GM12865 (cell line): Measurements from ENCODE around the gene AGER.
A peak's percentile ranks its signal among the peaks of the same experiment; 100 is the strongest.

Experiments used
- DNase-seq: peaks from one replicate; pipeline ENCODE4 v3.0.0; 2010; ENCODE audit warnings: low read depth
- H3K4me3 ChIP-seq: 2 replicates; pipeline ENCODE4 v1.5.1; 2011; ENCODE audit warnings: mild to moderate bottlenecking, low read depth, low read length, control low read depth
- CTCF ChIP-seq: IDR thresholded peaks from 2 replicates; pipeline ENCODE4 v1.5.1; 2011; ENCODE audit warnings: low read length, control low read depth, low read depth, inconsistent platforms; ENCODE audit not compliant: insufficient read depth; ENCODE audit errors: missing control alignments

The AGER gene

DNA sequence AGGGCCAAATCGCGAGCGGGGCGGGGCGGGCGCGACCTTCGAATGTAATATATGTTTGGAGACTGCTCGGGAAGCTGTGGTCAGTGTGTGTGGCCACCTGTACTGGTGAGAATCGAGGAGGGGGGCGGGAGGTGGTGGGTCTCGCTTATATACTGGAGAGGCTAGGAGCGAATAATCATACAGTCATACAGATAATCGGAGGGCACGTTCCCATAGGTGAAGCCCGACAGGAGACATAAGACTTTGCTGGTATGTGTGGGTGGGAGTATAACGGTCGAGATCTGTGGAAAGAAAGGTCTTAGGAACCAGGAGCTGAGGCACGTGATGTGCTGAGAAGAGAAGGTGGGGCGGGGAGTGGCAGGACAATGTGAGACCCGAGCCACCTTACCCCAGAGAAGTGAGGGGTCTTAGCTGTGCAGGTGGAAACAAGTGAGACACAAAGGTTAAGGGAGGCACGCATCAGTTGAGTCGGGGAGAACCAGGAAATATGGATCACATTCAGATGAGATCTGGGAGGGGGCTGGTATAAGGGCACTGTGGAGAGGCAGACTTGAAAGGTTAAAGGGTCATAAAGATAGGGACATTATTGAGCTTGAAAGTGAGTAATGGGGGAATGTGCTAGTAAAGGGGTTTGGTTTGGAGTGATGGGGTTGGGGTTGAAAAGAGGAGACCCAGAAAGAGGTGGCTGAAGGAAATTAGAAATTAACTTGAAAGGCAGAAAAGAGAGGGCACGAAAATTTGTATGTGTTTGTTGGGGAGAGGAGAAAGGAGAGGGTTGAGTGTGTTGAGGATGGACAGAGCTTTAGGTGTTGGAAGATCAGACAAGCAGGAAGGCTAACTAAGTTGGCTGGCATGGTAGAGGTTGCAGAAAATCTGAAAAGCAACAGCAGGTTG is 5.3 kb downstream of the AGER start:
- peak overlapping the region; percentile 92 for H3K4me3 ChIP-seq
- no peak for DNase-seq
- TF ChIP-seq CTCF: no peak

DNA sequence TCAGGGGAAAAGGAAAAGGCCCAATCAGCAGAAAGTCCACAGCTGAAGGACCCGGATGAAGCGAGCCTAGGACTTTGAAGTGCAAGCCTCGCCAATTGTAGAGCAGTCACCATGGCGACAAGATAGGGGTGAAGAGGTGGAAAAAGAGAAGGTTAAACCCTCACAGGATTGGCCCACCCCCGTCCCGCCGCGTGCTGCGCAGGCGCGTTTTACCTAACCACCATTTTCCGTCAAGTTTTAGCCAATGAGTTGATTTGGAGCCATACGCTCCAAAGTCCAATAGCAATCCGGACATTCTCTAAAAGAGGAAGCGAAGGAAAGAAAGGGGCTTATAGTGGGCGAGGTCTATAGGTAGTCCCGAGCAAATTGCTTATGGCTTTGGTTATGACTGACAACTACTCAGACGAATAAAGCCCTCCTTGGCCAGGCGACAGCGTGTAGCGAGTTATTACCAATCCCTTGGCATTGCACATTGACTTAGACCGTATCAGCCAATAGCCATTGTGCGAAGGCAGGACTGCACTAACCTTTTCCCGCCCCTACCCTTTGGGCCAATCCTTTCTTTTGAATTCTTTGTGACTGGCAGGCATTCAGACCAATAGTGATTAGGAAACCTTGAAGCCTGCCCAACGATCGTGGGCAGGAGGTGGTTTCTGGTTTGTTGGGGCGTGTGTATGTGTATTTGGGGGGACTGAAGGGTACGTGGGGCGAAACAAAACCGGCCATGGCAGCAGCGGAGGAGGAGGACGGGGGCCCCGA is 6.1 kb downstream of the AGER start, which contains the start of gene RNF5:
Gene RNF5 (plus strand): TSS at position 618 of the 759 bp plus-strand sequence. CDS start 107 bp downstream, at position 725.
- H3K4me3 ChIP-seq: peak within 1 kb of the TSS; percentile 92
- peak; percentile 100 for DNase-seq
- no peak for TF ChIP-seq CTCF

- DNase-seq: peak; percentile 75
- TF ChIP-seq CTCF: no peak
Measured at GRCh38 chr6:32177183-32177787, 6.8 kb downstream of the AGER start.

DNA sequence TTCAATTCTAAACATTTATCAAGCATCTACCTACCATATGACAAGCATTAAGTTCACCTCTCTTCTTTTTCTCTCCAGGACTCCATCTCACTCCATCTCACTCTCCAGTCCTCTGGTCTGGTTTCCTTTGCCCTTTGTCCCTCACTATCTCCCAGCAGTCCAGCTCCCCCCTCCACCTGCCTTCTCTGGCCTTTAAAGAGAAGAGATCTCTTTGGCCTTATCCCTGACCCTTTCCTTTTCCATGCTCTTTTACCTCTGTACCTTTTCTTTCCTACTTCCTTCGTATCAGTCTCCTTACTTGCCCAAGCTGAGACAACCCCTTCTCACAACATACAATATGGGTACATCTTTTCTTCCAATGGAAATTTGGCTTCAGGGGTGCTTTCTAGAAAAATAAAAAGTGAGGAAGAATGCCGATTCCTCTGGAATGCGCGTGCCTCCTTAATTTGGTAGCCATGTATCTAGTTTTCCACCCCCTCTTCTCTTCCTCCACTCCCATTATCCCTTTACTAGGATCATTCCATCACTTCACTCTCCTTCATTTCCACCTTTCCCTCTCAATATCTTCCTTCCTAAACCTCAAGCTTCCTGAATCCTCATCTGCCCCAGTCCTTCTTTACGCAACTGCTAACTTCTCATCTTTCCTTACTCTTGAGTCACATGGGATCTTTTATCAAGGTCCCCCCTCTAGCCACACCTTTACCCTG is 7.4 kb downstream of the AGER start:
- no peak for TF ChIP-seq CTCF
- DNase-seq: no peak
- peak overlapping the region; percentile 69 for H3K4me3 ChIP-seq

More at GRCh38 chr6:32177183-32177787, 6.8 kb downstream of the AGER start:
- H3K4me3 ChIP-seq: peak overlapping the region; percentile 69

DNA sequence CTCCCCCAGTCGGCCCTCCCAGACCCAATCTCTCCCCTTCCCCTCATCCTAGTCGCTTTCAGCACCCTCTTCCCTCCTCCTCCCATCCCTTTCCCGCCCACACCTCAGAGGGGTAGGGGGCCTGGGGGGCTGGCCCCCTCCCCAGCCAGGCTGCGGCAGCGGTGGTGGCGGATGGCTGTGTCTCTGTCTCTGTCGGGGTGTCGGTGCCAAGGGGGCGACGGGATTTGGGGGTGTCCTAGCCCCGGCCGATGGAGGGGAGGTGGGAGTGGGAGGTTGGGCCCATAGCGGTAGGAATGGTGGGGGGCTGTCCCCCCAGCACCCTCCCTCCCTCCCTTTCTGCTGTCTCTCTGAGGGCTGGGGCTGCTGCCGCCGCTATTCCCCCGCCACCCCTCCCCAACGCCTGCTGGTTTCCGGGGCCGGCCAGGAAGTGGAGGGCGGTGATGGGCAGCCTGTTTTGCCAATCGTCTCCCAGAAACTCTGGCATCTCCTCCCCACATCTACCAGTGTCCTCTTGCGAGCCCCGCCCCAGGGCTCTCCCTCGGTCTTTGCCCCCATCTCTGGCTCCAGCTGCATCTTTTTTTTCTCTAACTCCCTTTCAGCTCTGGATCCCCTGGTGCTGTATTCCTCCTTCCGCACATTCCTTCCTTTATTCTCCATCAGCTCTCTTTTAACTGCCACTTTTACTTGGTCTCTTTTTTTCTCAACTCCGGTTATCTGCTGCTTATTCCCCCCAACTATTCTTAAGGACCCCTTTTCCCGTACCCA is 8.2 kb downstream of the AGER start, which contains the start of gene AGPAT1:
Gene AGPAT1 (minus strand): TSS at position 374 of the 765 bp plus-strand sequence. CDS start 4,588 bp downstream, outside the sequence.
- TF ChIP-seq CTCF: no peak
- H3K4me3 ChIP-seq: peak within 1 kb of the TSS; percentile 69
- DNase-seq: peak; percentile 98
